SU-DHL-6 (cell line): Measurements from ENCODE around the gene DOCK1.

Source experiments
- CTCF ChIP-seq: fragments of 200-600 bp; sonication (generic); IDR thresholded peaks from one replicate; pipeline ENCODE4 v1.5.1; 2017; ENCODE audit warnings: antibody characterized with exemption, mild to moderate bottlenecking, low read length, moderate library complexity; ENCODE audit not compliant: insufficient read depth, poor library complexity, severe bottlenecking
- EZH2phosphoT487 ChIP-seq: fragments of 200-600 bp; sonication (generic), shearing (Covaris generic); conservative IDR thresholded peaks from 2 replicates; pipeline ENCODE4 v1.6.1; 2018; ENCODE audit warnings: mild to moderate bottlenecking, antibody characterized with exemption, low read length, moderate library complexity, mixed read lengths

DNA sequence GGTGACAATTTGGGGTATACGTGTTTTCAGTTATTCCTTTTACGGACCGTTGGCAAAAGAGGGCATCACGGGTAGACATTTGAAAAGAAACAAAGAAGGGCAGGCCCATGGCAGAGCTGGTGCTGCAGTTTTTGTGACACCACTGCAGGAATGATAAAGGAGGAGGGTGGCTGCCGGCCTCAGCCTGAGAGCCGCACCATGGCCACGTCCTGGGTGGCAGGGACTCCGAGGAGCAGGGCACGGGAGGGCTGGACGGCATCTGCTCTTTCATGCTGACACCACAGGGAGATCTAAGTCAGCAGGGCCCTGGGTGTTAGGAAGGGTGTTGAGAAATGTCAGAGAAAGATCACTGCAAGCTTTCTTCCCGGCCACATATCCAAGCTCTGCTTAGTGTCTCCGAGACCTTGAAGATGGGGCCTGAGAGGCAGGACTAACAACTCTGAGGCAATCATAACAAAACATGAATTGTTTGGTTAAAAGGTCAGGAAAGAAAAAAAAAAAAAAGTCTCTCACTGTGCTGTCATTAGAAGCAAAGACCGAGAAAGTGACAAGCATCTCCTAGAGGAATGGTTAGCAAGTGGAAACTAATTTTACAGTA lies 254.5 kb downstream of the DOCK1 start:
- no peak for TF ChIP-seq CTCF
- no peak for TF ChIP-seq EZH2phosphoT487
